Measurements from ENCODE around the gene TMEM41B. TPM values are rescaled to one million over a fixed set of nuclear protein-coding genes. Genes with fewer than 3 reads are reported as not detected.
"Not testable (repeated sequence)": the region's sequence is repeated elsewhere in the genome, so short reads cannot be mapped to it uniquely, and the experiment has no call there.

Gene TMEM41B
- total and polyA plus RNA-seq, 2 of the 4 experiments (the other 2 are of a cell fraction), result 20.8 to 21.5 TPM

DNA sequence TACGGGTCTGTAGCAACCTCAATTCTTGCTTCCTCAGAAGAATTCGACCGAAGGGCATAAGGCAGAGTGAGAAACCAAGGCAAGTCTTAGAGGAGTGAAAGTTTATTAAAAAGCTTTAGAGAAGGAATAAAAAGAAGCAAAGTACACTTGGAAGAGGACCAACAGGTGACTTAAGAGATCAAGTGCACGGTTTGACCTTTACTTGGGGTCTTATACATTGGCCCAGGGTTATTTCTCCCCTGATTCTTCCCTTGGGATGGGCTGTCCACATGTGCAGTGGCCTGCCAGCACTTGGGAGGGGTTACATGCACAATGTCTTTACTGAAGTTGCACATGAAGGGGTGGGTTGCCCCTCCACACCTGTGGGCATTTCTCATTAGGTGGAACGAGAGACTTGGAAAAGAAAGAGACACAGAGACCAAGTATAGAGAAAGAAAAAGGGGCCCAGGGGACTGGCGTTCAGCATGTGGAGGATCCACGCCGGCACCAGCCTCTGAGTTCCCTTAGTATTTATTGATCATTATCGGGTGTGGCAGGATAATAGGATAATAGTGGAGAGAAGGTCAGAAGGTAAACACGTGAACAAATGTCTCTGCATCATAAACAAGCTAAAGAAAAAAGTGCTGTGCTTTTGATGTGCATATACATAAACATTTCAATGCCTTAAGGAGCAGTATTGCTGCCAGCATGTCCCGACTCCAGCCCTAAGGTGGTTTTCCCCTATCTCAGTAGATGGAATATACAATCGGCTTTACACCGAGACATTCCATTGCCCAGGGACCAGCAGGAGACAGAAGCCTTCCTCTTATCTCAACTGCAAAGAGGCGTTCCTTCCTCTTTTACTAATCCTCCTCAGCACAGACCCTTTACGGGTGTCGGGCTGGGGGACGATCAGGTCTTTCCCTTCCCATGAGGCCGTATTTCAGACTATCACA lies 4.3 kb upstream of the TMEM41B start:
- H3K4me3 ChIP-seq (ENCODE audit: insufficient read depth, low read depth, low read length); H3K36me3 ChIP-seq (ENCODE audit: control insufficient read depth, insufficient read depth, low read length); H2BK5ac ChIP-seq (ENCODE audit: low read depth, low read length, poor library complexity, severe bottlenecking); H3K4me2 ChIP-seq (ENCODE audit: low read depth, low read length); H3K79me1 ChIP-seq (ENCODE audit: low read depth in 1 of 2, low read length in 2 of 2); H3K4ac ChIP-seq (ENCODE audit: low read depth, low read length); H4K20me1 ChIP-seq (ENCODE audit: insufficient read depth, low read length); H2BK120ac ChIP-seq (ENCODE audit: low read depth, low read length); H3K14ac ChIP-seq (replicated peaks; ENCODE audit: low read depth, low read length); POLR2A ChIA-PET (ENCODE audit: unreplicated experiment); H2BK20ac ChIP-seq (ENCODE audit: low read depth, low read length); H3K4me1 ChIP-seq (ENCODE audit: control insufficient read depth, insufficient read depth, low read length); H2AFZ ChIP-seq (replicated peaks; ENCODE audit: low read length, poor library complexity); H4K8ac ChIP-seq (ENCODE audit: low read depth in 2 of 2, low read length in 2 of 2); H2BK15ac ChIP-seq (ENCODE audit: low read depth, low read length); H2AK5ac ChIP-seq (ENCODE audit: low read depth, low read length); H3K56ac ChIP-seq (ENCODE audit: extremely low read depth, insufficient read depth, low read length); CTCF ChIA-PET; H3K18ac ChIP-seq (ENCODE audit: low read depth, low read length); H3K27ac ChIP-seq (ENCODE audit: insufficient read depth, low read length); intact Hi-C loops (cut with micrococcal nuclease); H3K9me3 ChIP-seq (ENCODE audit: control insufficient read depth, insufficient read depth, low read length); in situ Hi-C loops (cut with MboI; ENCODE audit: low sequenced_read_pairs); H4K91ac ChIP-seq (ENCODE audit: insufficient read depth, low read depth, low read length); BruUV-seq (replicated peaks); H3K27me3 ChIP-seq (ENCODE audit: control insufficient read depth, insufficient read depth, low read length); H3K9me1 ChIP-seq (ENCODE audit: insufficient read depth, low read length); dilution Hi-C loops (cut with HindIII; ENCODE audit: low sequenced_read_pairs, unreplicated experiment); DNase-seq; H4K5ac ChIP-seq (ENCODE audit: low read depth, low read length); H3K23ac ChIP-seq (ENCODE audit: low read depth, low read length); H2AK9ac ChIP-seq (replicated peaks; ENCODE audit: low read depth, low read length, poor library complexity); H3K9ac ChIP-seq (ENCODE audit: low read depth, low read length); ATAC-seq (ENCODE audit: low read depth): not testable (repeated sequence)
- no CpG with 5 or more reads among the region's 18 CpGs for WGBS, 2 experiments (ENCODE audit: extremely low coverage in 2 of 2, insufficient read length in 1 of 2)
